Suprapubic skin (tissue), 4 donors: ENCODE results near the gene IMPG2. TPM values are rescaled to one million over a fixed set of nuclear protein-coding genes. Genes with fewer than 3 reads are reported as not detected.
"Not testable (repeated sequence)": the region's sequence is repeated elsewhere in the genome, so short reads cannot be mapped to it uniquely, and the experiment has no call there.

ENCODE experiments used
- DNase-seq, 2 donors: peaks; one replicate each; pipeline ENCODE4 v3.0.0-alpha.2; 2019; ENCODE audit warnings: low spot score in 2 of 2
- H3K27ac ChIP-seq: fragments of 200-600 bp; sonication (generic); one replicate; pipeline ENCODE4 v1.5.1; 2019
- H3K27me3 ChIP-seq: fragments of 200-600 bp; sonication (generic); one replicate; pipeline ENCODE4 v1.5.1; 2019
- H3K36me3 ChIP-seq: fragments of 200-600 bp; sonication (generic); one replicate; pipeline ENCODE4 v1.5.1; 2019
- H3K4me1 ChIP-seq: fragments of 200-600 bp; sonication (generic); one replicate; pipeline ENCODE4 v1.5.1; 2019
- H3K4me3 ChIP-seq: fragments of 200-600 bp; sonication (generic); one replicate; pipeline ENCODE4 v1.5.1; 2019; ENCODE audit warnings: mild to moderate bottlenecking
- H3K9me3 ChIP-seq: fragments of 200-600 bp; sonication (generic); one replicate; pipeline ENCODE4 v1.5.1; 2019
- EP300 ChIP-seq: sonication (generic); formaldehyde crosslinking; IDR thresholded peaks from one replicate; pipeline ENCODE4 v1.6.1; 2017; ENCODE audit warnings: antibody characterized with exemption
- POLR2A ChIP-seq, 2 donors: fragments of 450-650 bp; IDR thresholded peaks; one replicate each; pipeline ENCODE4 v1.6.1; 2017; ENCODE audit warnings: antibody characterized with exemption in 2 of 2, mild to moderate bottlenecking in 2 of 2, moderate library complexity in 2 of 2
- POLR2AphosphoS5 ChIP-seq, 3 donors: sonication (generic); formaldehyde crosslinking; IDR thresholded peaks; one replicate each; pipeline ENCODE4 v1.6.1; 2017; ENCODE audit warnings: antibody characterized with exemption in 3 of 3
- WGBS: methylation state at CpG from one replicate; pipeline ENCODE4 v1.1.5; 2018; 5-methylcytosine and 5-hydroxymethylcytosine counted together
- total RNA-seq, 4 donors: library from RNA; depleted of rRNA; stranded (reverse); fragments of >200 nt; gene quantifications; one replicate each; pipeline ENCODE4 v1.1.0, GENCODE V29; 2016
- TF ChIP-seq, protein P1 (sequence below), 2 donors: fragments of 200-600 bp in 1 of 2; fragments of 450-650 bp in 1 of 2; sonication (generic) in 1 of 2; IDR thresholded peaks; one replicate each; pipeline ENCODE4 v1.5.1; 2016 to 2019; ENCODE audit warnings: antibody characterized with exemption in 2 of 2, mild to moderate bottlenecking in 1 of 2, moderate library complexity in 1 of 2

IMPG2 gene
- total RNA-seq, 4 donors from 2014 or later = 0.04 to 0.24 (median 0.12) TPM

DNA sequence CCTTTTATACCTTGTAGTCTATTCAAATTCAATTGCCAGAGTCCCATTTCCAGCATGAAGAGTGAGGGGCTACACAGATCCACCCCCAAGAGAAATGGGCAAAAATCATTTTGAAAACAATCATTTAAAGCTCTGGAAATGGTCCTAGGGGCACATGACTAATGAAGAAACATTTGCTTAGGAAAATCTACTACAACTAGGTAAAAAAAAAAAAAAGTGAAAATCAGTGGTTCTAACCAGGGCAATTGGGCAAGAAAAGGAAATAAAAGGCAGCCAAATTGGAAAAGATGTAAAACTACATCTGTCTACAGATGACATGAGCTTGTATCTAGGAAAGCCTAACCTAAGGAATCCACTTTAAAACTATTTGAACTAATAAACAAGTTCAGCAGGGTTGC lies 9.4 kb downstream of the IMPG2 start:
- Histone ChIP-seq H3K4me3 (no peak overlapping the region), H3K9me3 (peaks cover 12% of the 10 kb centered on the region), H3K27ac (no peak overlapping the region), H3K27me3 (no peaks in the 10 kb centered on the region), H3K4me1 (no peaks in the 10 kb centered on the region), H3K36me3 (no peaks in the 10 kb centered on the region)
- DNase-seq = no peak
- TF ChIP-seq POLR2AphosphoS5 (IDR thresholded peaks at IDR 0.05) (no peak), POLR2A (IDR thresholded peaks at IDR 0.05) (no peak), EP300 (no peak)
- TF ChIP-seq, protein P1, sequence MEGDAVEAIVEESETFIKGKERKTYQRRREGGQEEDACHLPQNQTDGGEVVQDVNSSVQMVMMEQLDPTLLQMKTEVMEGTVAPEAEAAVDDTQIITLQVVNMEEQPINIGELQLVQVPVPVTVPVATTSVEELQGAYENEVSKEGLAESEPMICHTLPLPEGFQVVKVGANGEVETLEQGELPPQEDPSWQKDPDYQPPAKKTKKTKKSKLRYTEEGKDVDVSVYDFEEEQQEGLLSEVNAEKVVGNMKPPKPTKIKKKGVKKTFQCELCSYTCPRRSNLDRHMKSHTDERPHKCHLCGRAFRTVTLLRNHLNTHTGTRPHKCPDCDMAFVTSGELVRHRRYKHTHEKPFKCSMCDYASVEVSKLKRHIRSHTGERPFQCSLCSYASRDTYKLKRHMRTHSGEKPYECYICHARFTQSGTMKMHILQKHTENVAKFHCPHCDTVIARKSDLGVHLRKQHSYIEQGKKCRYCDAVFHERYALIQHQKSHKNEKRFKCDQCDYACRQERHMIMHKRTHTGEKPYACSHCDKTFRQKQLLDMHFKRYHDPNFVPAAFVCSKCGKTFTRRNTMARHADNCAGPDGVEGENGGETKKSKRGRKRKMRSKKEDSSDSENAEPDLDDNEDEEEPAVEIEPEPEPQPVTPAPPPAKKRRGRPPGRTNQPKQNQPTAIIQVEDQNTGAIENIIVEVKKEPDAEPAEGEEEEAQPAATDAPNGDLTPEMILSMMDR (IDR thresholded peaks at IDR 0.05) = no peak

DNA sequence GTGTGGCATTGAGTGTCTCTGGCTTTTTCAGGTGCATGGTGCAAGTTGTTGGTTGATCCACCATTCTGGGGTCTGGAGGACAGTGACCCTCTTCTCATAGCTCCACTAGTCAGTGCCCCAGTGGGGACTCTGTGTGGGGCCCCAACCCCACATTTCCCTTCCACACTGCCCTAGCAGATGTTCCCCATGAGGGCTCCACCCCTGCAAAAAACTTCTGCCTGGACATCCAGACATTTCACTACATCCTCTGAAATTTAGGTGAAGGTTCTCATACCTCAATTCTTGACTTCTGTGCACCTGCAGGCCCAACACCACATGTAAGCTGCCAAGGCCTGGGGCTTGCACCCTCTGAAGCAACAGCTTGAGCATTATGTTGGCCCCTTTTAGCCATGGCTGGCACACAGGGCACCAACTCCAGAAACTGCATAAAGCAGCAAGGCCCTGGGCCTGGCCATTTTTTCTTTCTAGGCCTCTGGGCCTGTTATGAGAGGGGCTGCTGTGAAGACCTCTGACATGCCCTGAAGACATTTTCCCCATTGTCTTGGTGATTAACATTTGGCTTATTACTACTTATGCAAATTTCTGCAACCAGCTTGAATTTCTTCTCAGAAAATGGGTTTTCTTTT lies 12.1 kb downstream of the IMPG2 start:
- not testable (repeated sequence) for H3K36me3 ChIP-seq, H3K4me3 ChIP-seq, DNase-seq, H3K27ac ChIP-seq, H3K4me1 ChIP-seq, H3K27me3 ChIP-seq
- H3K9me3 ChIP-seq = peaks cover 12% of the 10 kb centered on the region

DNA sequence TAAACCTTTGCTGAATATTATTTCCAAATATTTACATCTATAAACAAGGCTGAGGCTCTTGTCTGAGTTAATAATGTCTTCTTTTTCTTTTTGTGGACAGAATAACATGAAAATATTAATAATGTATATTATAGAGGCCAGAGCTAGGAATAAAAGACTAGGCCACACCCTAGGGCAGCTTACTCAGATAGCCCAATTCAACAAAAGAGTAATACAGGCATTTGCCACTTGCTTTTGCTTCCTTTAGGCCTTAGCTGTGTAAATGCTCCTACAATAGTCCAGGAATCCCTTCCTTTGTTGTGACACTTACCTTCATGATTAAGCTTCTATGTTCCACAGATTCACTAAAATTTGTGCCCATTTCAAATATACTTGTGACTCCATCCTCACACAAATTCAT lies 16.5 kb downstream of the IMPG2 start:
- Histone ChIP-seq H3K36me3 (no peaks in the 10 kb centered on the region), H3K27ac (no peak overlapping the region), H3K4me3 (no peak overlapping the region), H3K4me1 (no peaks in the 10 kb centered on the region), H3K27me3 (no peaks in the 10 kb centered on the region), H3K9me3 (peaks cover 11% of the 10 kb centered on the region)
- TF ChIP-seq POLR2A (IDR thresholded peaks at IDR 0.05) = no peak
- TF ChIP-seq, protein P1 (IDR thresholded peaks at IDR 0.05) = no peak
- TF ChIP-seq POLR2AphosphoS5 (IDR thresholded peaks at IDR 0.05) = no peak
- no peak for TF ChIP-seq EP300
- DNase-seq = no peak

DNA sequence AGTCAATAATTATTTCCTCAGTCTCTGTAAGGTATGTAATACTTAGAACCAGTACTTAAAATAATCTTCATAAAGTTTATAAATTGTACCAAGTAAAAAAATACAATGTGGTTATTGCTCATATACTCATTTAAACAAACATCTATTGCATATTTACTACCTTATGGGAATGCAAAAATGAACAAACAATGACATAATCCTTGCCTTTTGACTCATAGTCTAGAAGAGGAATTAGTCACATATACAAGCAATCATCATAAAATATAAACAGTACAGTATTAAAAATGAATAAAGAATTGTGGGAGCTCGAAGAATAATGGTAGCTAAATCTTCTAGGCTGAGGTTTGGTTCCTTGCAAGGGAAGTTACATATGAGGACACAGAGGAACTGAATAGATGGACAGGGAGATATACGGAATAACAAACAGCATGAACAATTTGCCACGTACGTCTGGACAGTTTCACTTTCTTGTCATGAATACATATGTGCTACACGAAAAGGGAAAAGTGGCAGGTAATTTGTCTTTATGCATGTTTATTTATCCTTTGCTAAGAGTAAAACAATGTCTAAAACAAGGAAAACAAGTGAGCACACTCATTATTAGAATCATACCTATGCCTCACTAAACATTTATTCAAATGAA lies 17.2 kb downstream of the IMPG2 start:
- no peak for TF ChIP-seq POLR2AphosphoS5 (IDR thresholded peaks at IDR 0.05)
- TF ChIP-seq POLR2A (IDR thresholded peaks at IDR 0.05) = no peak
- TF ChIP-seq EP300 = no peak
- TF ChIP-seq, protein P1 (IDR thresholded peaks at IDR 0.05) = no peak
- Histone ChIP-seq H3K27me3 (no peaks in the 10 kb centered on the region), H3K36me3 (no peaks in the 10 kb centered on the region), H3K9me3 (peaks cover 5% of the 10 kb centered on the region), H3K27ac (no peak overlapping the region), H3K4me3 (no peak overlapping the region), H3K4me1 (no peaks in the 10 kb centered on the region)
- WGBS = 64% methylated on average over 5 of the region's 5 CpGs
- DNase-seq = no peak

DNA sequence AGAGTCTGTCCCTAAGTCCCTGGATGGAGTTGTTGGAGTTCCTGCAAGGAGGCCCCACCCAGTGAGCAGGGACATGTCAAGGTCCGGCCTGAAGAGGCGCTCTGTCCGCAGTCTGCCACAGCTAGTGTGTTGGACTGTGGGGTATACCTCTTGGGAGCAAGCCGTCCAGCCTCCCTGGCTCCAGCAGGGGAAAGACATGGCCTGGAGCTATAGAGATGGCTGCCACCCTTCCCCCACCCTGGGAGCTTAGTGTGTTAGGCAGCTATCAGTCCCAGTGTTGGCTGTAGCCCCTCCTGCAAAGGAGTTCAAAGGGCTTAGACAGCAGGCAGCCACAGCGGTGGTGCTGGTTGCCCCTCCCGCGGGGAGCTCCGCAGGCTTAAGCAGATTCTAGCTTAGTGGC lies 20.3 kb downstream of the IMPG2 start:
- H3K9me3 ChIP-seq = no peaks in the 10 kb centered on the region
- no peak overlapping the region for H3K27ac ChIP-seq
- TF ChIP-seq POLR2A (IDR thresholded peaks at IDR 0.05) = no peak
- no peak for TF ChIP-seq POLR2AphosphoS5 (IDR thresholded peaks at IDR 0.05)
- TF ChIP-seq, protein P1 (IDR thresholded peaks at IDR 0.05) = no peak
- no peak for TF ChIP-seq EP300
- H3K4me3 ChIP-seq = no peak overlapping the region
- H3K27me3 ChIP-seq = no peaks in the 10 kb centered on the region
- no peaks in the 10 kb centered on the region for H3K4me1 ChIP-seq
- DNase-seq = no peak
- no peaks in the 10 kb centered on the region for H3K36me3 ChIP-seq
- WGBS = 78% methylated on average over 4 of the region's 8 CpGs

DNA sequence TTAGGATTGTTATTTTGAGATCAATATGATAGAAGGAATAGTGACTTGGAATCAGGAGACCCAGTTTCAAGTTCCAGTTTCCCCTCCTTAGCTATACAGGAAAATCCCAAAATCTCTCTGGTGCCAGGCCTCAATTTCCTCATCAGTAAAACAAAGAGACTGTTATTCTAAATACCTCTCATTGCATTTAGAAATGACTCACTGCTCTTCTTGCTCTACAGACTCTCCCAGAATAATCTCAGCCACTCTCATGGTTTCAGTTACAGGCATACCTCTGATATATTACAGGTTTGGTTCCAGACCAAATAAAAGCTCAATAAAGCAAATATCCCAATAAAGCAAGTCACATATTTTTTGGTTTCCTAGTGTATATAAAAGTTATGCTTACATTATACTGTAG lies 28.3 kb downstream of the IMPG2 start:
- Histone ChIP-seq H3K27me3 (no peaks in the 10 kb centered on the region), H3K9me3 (no peaks in the 10 kb centered on the region), H3K36me3 (no peaks in the 10 kb centered on the region), H3K4me3 (no peak overlapping the region), H3K27ac (no peak overlapping the region), H3K4me1 (no peaks in the 10 kb centered on the region)
- no peak for DNase-seq
- TF ChIP-seq EP300 (no peak), POLR2A (IDR thresholded peaks at IDR 0.05) (no peak), POLR2AphosphoS5 (IDR thresholded peaks at IDR 0.05) (no peak)
- TF ChIP-seq, protein P1 (IDR thresholded peaks at IDR 0.05) = no peak
